GM23338 (cell line): ENCODE measurements around the gene WDHD1. TPM values are rescaled to one million over a fixed set of nuclear protein-coding genes. Genes with fewer than 3 reads are reported as not detected.

Experiments used
- ATAC-seq: fragments of 200-7000 bp; cut with Tn5 transposase; 3 replicates; pipeline ENCODE4 v1.9.1; 2020
- DNase-seq: peaks from one replicate; pipeline ENCODE4 v3.0.0-alpha.2; 2015; ENCODE audit warnings: low spot score
- H2AFZ ChIP-seq: fragments of 200-600 bp; sonication (generic); 2 replicates; pipeline ENCODE4 v1.8.0; 2016; ENCODE audit warnings: antibody characterized with exemption, mild to moderate bottlenecking, moderate library complexity
- H3F3A ChIP-seq: fragments of 200-600 bp; sonication (generic); replicated peaks from 2 replicates; pipeline ENCODE4 v1.8.0; 2017; ENCODE audit warnings: antibody characterized with exemption, mixed run types, low read depth
- H3K27ac ChIP-seq: fragments of 200-600 bp; sonication (generic); 2 replicates; pipeline ENCODE4 v1.6.1; 2016; ENCODE audit warnings: low read depth
- H3K27me3 ChIP-seq: fragments of 200-600 bp; sonication (generic); 2 replicates; pipeline ENCODE4 v1.8.0; 2016; ENCODE audit warnings: mild to moderate bottlenecking, mixed run types, moderate library complexity; ENCODE audit not compliant: insufficient read depth
- H3K36me3 ChIP-seq: fragments of 200-600 bp; sonication (generic); 2 replicates; pipeline ENCODE4 v1.8.0; 2016; ENCODE audit warnings: mild to moderate bottlenecking; ENCODE audit not compliant: insufficient read depth
- H3K4me1 ChIP-seq: fragments of 200-600 bp; sonication (generic); 2 replicates; pipeline ENCODE4 v1.8.0; 2016; ENCODE audit warnings: mild to moderate bottlenecking, moderate library complexity; ENCODE audit not compliant: insufficient read depth
- H3K4me2 ChIP-seq: fragments of 200-600 bp; sonication (generic); 2 replicates; pipeline ENCODE4 v1.7.1; 2017; ENCODE audit warnings: mixed run types
- H3K4me3 ChIP-seq: fragments of 200-600 bp; sonication (generic); 2 replicates; pipeline ENCODE4 v1.6.1; 2016; ENCODE audit warnings: mixed run types
- H3K79me2 ChIP-seq: fragments of 200-600 bp; sonication (generic); replicated peaks from 2 replicates; pipeline ENCODE4 v1.8.0; 2017; ENCODE audit warnings: mild to moderate bottlenecking; ENCODE audit not compliant: insufficient read depth
- H3K9me2 ChIP-seq: fragments of 200-600 bp; sonication (generic); 2 replicates; pipeline ENCODE4 v1.8.0; 2017; ENCODE audit not compliant: insufficient read depth
- H4K20me1 ChIP-seq: fragments of 200-600 bp; sonication (generic); replicated peaks from 2 replicates; pipeline ENCODE4 v1.8.0; 2017; ENCODE audit warnings: mild to moderate bottlenecking; ENCODE audit not compliant: insufficient read depth
- H3K27ac Mint-ChIP-seq: 2 replicates; pipeline ENCODE4 v1.8.0; 2020; ENCODE audit warnings: inconsistent platforms, mild to moderate bottlenecking, moderate library complexity, mixed read lengths
- H3K27me3 Mint-ChIP-seq: 3 replicates; pipeline ENCODE4 v1.8.0; 2022; ENCODE audit warnings: low read depth, mild to moderate bottlenecking, moderate library complexity, mixed read lengths, inconsistent platforms; ENCODE audit not compliant: insufficient read depth, poor library complexity
- H3K36me3 Mint-ChIP-seq: 3 replicates; pipeline ENCODE4 v1.8.0; 2021; ENCODE audit warnings: low read depth, mild to moderate bottlenecking, inconsistent platforms, moderate library complexity, mixed read lengths
- H3K4me1 Mint-ChIP-seq: 3 replicates; pipeline ENCODE4 v1.8.0; 2020; ENCODE audit warnings: mild to moderate bottlenecking, inconsistent platforms, mixed read lengths
- H3K4me3 Mint-ChIP-seq: 3 replicates; pipeline ENCODE4 v1.8.0; 2021; ENCODE audit warnings: moderate library complexity, mild to moderate bottlenecking, inconsistent platforms, mixed read lengths
- H3K9me3 Mint-ChIP-seq: 3 replicates; pipeline ENCODE4 v1.8.0; 2020; ENCODE audit warnings: moderate library complexity, mild to moderate bottlenecking, inconsistent platforms, mixed read lengths
- CREB1 ChIP-seq: fragments of 250-450 bp; sonication (Bioruptor Pico); IDR thresholded peaks from 2 replicates; pipeline ENCODE4 v1.5.0; 2020; ENCODE audit warnings: low read depth, mild to moderate bottlenecking, moderate library complexity
- CTCF ChIP-seq, 2 experiments: fragments of 200-600 bp in 1 of 2; sonication (generic) in 1 of 2; conservative IDR thresholded peaks; 2 replicates each; pipeline versions ENCODE4 v1.5.1 to v1.6.1; 2016 to 2017; ENCODE audit warnings: antibody characterized with exemption in 2 of 2, low read depth in 2 of 2, mild to moderate bottlenecking in 2 of 2, moderate library complexity in 1 of 2
- ETS1 ChIP-seq: IDR thresholded peaks from 2 replicates; pipeline ENCODE4 v1.6.1; 2016; ENCODE audit warnings: antibody characterized with exemption
- EZH2 ChIP-seq: fragments of 200-600 bp; sonication (generic); IDR thresholded peaks from one replicate; pipeline ENCODE4 v1.8.0; 2017; ENCODE audit warnings: antibody characterized with exemption, mild to moderate bottlenecking, low read depth; ENCODE audit not compliant: unreplicated experiment
- EZH2phosphoT487 ChIP-seq: fragments of 200-600 bp; sonication (generic); IDR thresholded peaks from one replicate; pipeline ENCODE4 v1.8.1; 2018; ENCODE audit warnings: antibody characterized with exemption; ENCODE audit not compliant: unreplicated experiment
- JUNB ChIP-seq: IDR thresholded peaks from one replicate; pipeline ENCODE4 v1.6.1; 2016; ENCODE audit warnings: antibody characterized with exemption; ENCODE audit not compliant: unreplicated experiment
- NANOG ChIP-seq: IDR thresholded peaks from 2 replicates; pipeline ENCODE4 v1.6.1; 2016; ENCODE audit warnings: antibody characterized with exemption, borderline replicate concordance
- POLR2AphosphoS5 ChIP-seq: IDR thresholded peaks from 2 replicates; pipeline ENCODE4 v1.6.1; 2016; ENCODE audit warnings: antibody characterized with exemption, low read depth
- REST ChIP-seq: IDR thresholded peaks from one replicate; pipeline ENCODE4 v1.6.1; 2018; ENCODE audit warnings: antibody characterized with exemption; ENCODE audit not compliant: unreplicated experiment
- STAT1 ChIP-seq: IDR thresholded peaks from one replicate; pipeline ENCODE4 v1.6.1; 2016; ENCODE audit warnings: antibody characterized with exemption; ENCODE audit not compliant: unreplicated experiment
- ZNF114 ChIP-seq: fragments of 250-450 bp; sonication (Bioruptor Pico); IDR thresholded peaks from 2 replicates; pipeline ENCODE4 v1.5.0; 2020; ENCODE audit warnings: mild to moderate bottlenecking, moderate library complexity
- ZNF331 ChIP-seq: fragments of 250-450 bp; sonication (Bioruptor Pico); IDR thresholded peaks from 2 replicates; pipeline ENCODE4 v1.5.0; 2020; ENCODE audit warnings: low read depth, mild to moderate bottlenecking, moderate library complexity
- ZNF462 ChIP-seq: fragments of 250-450 bp; sonication (Bioruptor Pico); IDR thresholded peaks from 2 replicates; pipeline ENCODE4 v1.5.0; 2020; ENCODE audit warnings: mild to moderate bottlenecking, moderate library complexity
- polyA plus RNA-seq: library from polyadenylated mRNA; unstranded; fragments of >200 nt; fragmentation: Nextera tagmentation; extraction: Ambion mirVana; gene quantifications from 2 replicates; pipeline ENCODE4 v1.2.1, GENCODE V29; 2016
- total RNA-seq: library from RNA; depleted of rRNA; stranded (reverse); fragments of >200 nt; shearing (Covaris generic); gene quantifications from 2 replicates; pipeline ENCODE4 v1.2.3, GENCODE V29; 2014

Gene WDHD1
- total and polyA plus RNA-seq, 2 experiments from 2014 or later: 48.8 to 65.4 TPM

GRCh38 chr14:54894995-54895394 is 131.9 kb downstream of the WDHD1 start:
- Mint-ChIP-seq H3K9me3 (no peaks in the 10 kb centered on the region), H3K36me3 (no peaks in the 10 kb centered on the region), H3K4me3 (no peak overlapping the region), H3K4me1 (peaks cover 6% of the 10 kb centered on the region), H3K27ac (no peak overlapping the region), H3K27me3 (peaks cover 4% of the 10 kb centered on the region)
- H3K36me3 ChIP-seq: no peaks in the 10 kb centered on the region
- no peak for DNase-seq
- no peaks in the 10 kb centered on the region; the same call in 1 of the 2 replicates for H4K20me1 ChIP-seq
- no peaks in the 10 kb centered on the region for H3K9me2 ChIP-seq
- no peak for TF ChIP-seq ZNF114 (CRISPR knock-in tag)
- no peak for TF ChIP-seq POLR2AphosphoS5
- no peak for TF ChIP-seq ETS1
- no peak for TF ChIP-seq REST
- TF ChIP-seq CTCF (conservative IDR thresholded peaks at IDR 0.05; ENCODE audit: low read depth in 2 of 2): no peak
- no peak for TF ChIP-seq STAT1
- no peak for TF ChIP-seq ZNF331 (CRISPR knock-in tag)
- TF ChIP-seq CREB1 (CRISPR knock-in tag): no peak
- TF ChIP-seq EZH2phosphoT487: no peak
- TF ChIP-seq EZH2: no peak
- TF ChIP-seq ZNF462: no peak
- no peak for TF ChIP-seq NANOG
- no peak for TF ChIP-seq JUNB
- H3K4me3 ChIP-seq: no peak overlapping the region
- H3K4me2 ChIP-seq: no peak overlapping the region
- H3K79me2 ChIP-seq: no peaks in the 10 kb centered on the region; the same call in 1 of the 2 replicates
- no peak overlapping the region for H2AFZ ChIP-seq
- ATAC-seq: no peak
- 0 out of 2 replicates have a peak, but pooled peaks cover 6% of the 10 kb centered on the region for H3K4me1 ChIP-seq
- H3K27ac ChIP-seq: no peak overlapping the region
- H3F3A ChIP-seq: no peaks in the 10 kb centered on the region
- no peaks in the 10 kb centered on the region; the same call in 1 of the 2 replicates for H3K27me3 ChIP-seq
